Mammary microvascular endothelial cell (primary cell): Measurements from ENCODE around the gene GPR157. TPM values are rescaled to one million over a fixed set of nuclear protein-coding genes. Genes with fewer than 3 reads are reported as not detected.

Source experiments
- total RNA-seq: library from RNA; depleted of rRNA; stranded (reverse); fragments of >200 nt; gene quantifications from 2 replicates; pipeline ENCODE4 v1.2.3, GENCODE V29; 2015

The GPR157 gene, protein sequence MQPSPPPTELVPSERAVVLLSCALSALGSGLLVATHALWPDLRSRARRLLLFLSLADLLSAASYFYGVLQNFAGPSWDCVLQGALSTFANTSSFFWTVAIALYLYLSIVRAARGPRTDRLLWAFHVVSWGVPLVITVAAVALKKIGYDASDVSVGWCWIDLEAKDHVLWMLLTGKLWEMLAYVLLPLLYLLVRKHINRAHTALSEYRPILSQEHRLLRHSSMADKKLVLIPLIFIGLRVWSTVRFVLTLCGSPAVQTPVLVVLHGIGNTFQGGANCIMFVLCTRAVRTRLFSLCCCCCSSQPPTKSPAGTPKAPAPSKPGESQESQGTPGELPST
- 2.9 and 3.4 TPM in 2 replicates for total RNA-seq

DNA sequence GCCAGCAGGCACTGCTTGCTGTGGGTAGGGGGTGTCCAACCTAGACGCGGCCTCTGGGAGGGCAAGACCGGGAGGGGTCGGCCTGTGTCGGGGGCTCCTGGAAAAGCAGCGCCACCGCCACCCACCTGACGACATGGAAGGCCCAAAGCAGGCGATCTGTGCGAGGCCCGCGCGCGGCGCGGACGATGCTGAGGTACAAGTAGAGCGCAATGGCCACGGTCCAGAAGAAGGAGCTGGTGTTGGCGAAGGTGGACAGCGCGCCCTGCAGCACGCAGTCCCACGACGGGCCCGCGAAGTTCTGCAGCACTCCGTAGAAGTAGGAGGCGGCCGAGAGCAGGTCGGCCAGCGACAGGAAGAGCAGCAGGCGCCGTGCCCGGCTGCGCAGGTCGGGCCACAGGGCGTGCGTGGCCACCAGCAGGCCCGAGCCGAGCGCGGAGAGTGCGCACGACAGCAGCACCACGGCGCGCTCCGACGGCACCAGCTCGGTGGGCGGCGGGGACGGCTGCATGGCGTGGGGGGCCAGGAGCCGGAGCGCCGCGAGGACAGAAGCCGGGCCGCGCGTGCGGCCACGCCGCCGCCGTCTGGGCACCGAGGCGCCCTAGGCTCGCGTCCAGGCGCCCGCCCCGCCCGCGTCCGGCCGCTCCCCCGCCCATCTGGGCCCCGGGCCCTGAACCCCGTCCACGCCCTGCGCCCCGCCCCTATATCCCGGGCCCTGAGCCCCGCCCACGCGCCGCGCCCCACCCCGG, at the start of gene GPR157:
Gene GPR157, minus strand, starts transcription at position 583 of the 746 bp plus-strand sequence. Its CDS starts 75 bp downstream, at position 508.

DNA sequence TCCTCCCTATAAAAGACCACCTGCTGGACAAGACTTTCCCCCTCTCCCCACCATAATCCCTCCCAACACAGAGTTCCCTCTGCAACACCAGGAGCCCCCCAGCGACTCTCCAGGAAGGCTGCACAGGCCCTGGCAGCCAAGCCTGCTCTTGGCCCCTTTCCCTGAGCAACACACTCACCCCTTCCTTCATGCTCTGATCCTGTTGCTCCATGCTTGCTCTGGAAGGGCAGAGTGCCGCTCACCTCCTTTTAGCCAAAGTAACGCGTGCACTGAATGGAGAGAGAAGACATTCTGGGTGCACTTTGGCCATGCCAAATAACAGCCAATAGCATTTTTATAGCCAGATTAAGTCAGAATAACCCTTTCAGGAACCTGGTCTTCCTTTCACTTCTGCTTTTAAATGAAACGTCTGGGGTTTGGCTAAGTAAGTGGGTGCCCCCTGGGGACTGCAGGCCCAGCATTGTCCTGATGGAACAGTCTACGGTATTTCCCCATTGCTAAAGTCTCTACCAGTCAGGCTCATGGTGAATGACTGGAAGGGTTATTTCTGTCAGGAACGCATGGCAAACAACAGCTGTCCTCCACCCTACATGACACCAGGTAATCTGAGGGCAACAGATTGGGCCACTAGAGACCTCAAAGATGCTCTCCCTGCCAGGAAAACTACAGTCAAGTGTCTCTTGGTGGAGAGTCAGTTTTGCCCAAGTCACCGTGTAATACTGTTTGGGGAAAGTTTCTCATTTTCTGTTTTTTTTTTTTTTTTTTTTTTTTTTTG, 59.4 kb downstream of the GPR157 start, which contains the start of gene SLC2A5:
Gene SLC2A5, minus strand, starts transcription at position 310 of the 775 bp plus-strand sequence. Its CDS starts 99 bp downstream, at position 211.

Other genes with a start within 250 kb of the GPR157 start
- not detected in 2 replicates for gene CA6, start 183.2 kb downstream of the GPR157 start, total RNA-seq
- gene SLC2A7, start 102.7 kb downstream of the GPR157 start, total RNA-seq, result not detected in 2 replicates
- gene SLC2A5, start 59.5 kb downstream of the GPR157 start, total RNA-seq, result not detected in 2 replicates
- 14.6 and 15.9 TPM in 2 replicates for gene H6PD, start 105.7 kb upstream of the GPR157 start, total RNA-seq
- 8.3 and 13.5 TPM in 2 replicates for gene SPSB1, start 163.8 kb upstream of the GPR157 start, total RNA-seq